ENCODE data around the gene EEF1A2. TPM values are rescaled to one million over a fixed set of nuclear protein-coding genes. Genes with fewer than 3 reads are reported as not detected.

The EEF1A2 gene
- total RNA-seq, 4 donors from 2014 or later: not detected

GRCh38 chr20:63439866-63440265, 59.0 kb downstream of the EEF1A2 start:
- WGBS, 2 donors: 89 to 92% methylated on average over 9 to 15 of the region's 15 CpGs

DNA sequence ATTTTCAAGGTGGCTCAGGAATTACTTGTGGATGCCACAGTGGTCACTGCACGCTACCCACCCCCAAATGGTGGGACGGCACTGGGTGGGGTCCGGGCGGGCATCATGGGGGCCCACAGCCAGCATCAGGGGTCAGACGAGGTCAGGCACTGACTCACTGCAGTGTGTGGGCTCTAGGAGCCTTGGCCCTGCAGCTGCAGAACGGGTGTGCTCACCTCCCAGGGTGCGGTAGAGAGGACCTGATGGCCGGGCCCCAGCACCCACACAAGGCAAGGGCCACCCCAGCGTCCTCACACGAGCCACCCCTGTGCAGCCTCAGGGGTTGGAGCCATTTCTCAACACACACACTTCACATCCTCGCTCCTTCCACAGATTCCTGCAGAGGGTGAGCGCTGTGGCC, 60.8 kb downstream of the EEF1A2 start:
- Histone ChIP-seq H3K4me3 (no peak overlapping the region), H3K9me3 (no peaks in the 10 kb centered on the region), H3K4me1 (no peaks in the 10 kb centered on the region), H3K27ac (no peak overlapping the region), H3K27me3 (peaks cover 0 to 41% of the 10 kb centered on the region in 2 donors), H3K36me3 (no peaks in the 10 kb centered on the region)
- 84 to 100% methylated on average over 2 to 12 of the region's 12 CpGs for WGBS, 2 donors
- no peak for DNase-seq (ENCODE audit: low spot score in 2 of 2)
- TF ChIP-seq EP300 (IDR thresholded peaks at IDR 0.05) (no peak), CTCF (IDR thresholded peaks at IDR 0.05) (no peak), POLR2A (IDR thresholded peaks at IDR 0.05) (no peak)

More at GRCh38 chr20:63439866-63440265, 59.0 kb downstream of the EEF1A2 start:
- H3K4me1 ChIP-seq: no peaks in the 10 kb centered on the region
- H3K4me3 ChIP-seq: no peak overlapping the region
- H3K27ac ChIP-seq: no peak overlapping the region
- DNase-seq (ENCODE audit: low spot score in 2 of 2): no peak
- H3K36me3 ChIP-seq: no peaks in the 10 kb centered on the region
- H3K9me3 ChIP-seq: no peaks in the 10 kb centered on the region
- H3K27me3 ChIP-seq: peaks cover 0 to 26% of the 10 kb centered on the region in 2 donors
- TF ChIP-seq POLR2A (IDR thresholded peaks at IDR 0.05) (no peak), EP300 (IDR thresholded peaks at IDR 0.05) (no peak), CTCF (IDR thresholded peaks at IDR 0.05) (no peak)

Other genes starting within 250 kb of the EEF1A2 start
- 1 to 10 TPM; 1.2 to 7.2 (median 3.1) TPM for gene NKAIN4, start 244.6 kb downstream of the EEF1A2 start, total RNA-seq
- 100 to 1,000 TPM in 1 of 4 donors, 10 to 100 TPM in 3; 55.3 to 124 (median 68.6) TPM for gene ARFGAP1, start 226.3 kb downstream of the EEF1A2 start, total RNA-seq
- gene COL20A1, start 205.9 kb downstream of the EEF1A2 start, total RNA-seq: under 1 TPM in 2 of 4 donors, not detected in 2; 0.20 to 0.44 TPM
- 1 to 10 TPM in 1 of 4 donors, under 1 TPM in 1, not detected in 2; 0.20 to 1.5 TPM for gene CHRNA4, start 137.7 kb downstream of the EEF1A2 start, total RNA-seq
- not detected for gene KCNQ2, start 26.4 kb downstream of the EEF1A2 start, total RNA-seq
- gene PPDPF, start 21.7 kb upstream of the EEF1A2 start, total RNA-seq: 100 to 1,000 TPM in 3 of 4 donors, 10 to 100 TPM in 1; 59.0 to 165 (median 119) TPM
- gene PTK6, start 38.3 kb upstream of the EEF1A2 start, total RNA-seq: under 1 TPM in 2 of 4 donors, not detected in 2; 0.21 to 0.90 TPM
- not detected for gene SRMS, start 48.7 kb upstream of the EEF1A2 start, total RNA-seq
- 1 to 10 TPM in 1 of 4 donors, under 1 TPM in 2, not detected in 1; 0.21 to 1.4 (median 0.30) TPM for gene FNDC11, start 55.1 kb upstream of the EEF1A2 start, total RNA-seq
- 10 to 100 TPM; 16.3 to 33.7 (median 24.7) TPM for gene HELZ2, start 75.2 kb upstream of the EEF1A2 start, total RNA-seq
- 10 to 100 TPM; 12.5 to 14.7 (median 13.7) TPM for gene GMEB2, start 128.0 kb upstream of the EEF1A2 start, total RNA-seq
- gene STMN3, start 154.3 kb upstream of the EEF1A2 start, total RNA-seq: 10 to 100 TPM; 12.3 to 26.4 (median 15.5) TPM
- 10 to 100 TPM; 28.2 to 62.4 (median 46.7) TPM for gene RTEL1, start 159.2 kb upstream of the EEF1A2 start, total RNA-seq
- 10 to 100 TPM in 3 of 4 donors, 1 to 10 TPM in 1; 8.0 to 61.2 (median 35.9) TPM for gene TNFRSF6B, start 197.6 kb upstream of the EEF1A2 start, total RNA-seq
- gene ARFRP1, start 208.9 kb upstream of the EEF1A2 start, total RNA-seq: 10 to 100 TPM; 36.9 to 71.1 (median 50.9) TPM
- 10 to 100 TPM; 27.5 to 70.8 (median 40.9) TPM for gene ZGPAT, start 209.0 kb upstream of the EEF1A2 start, total RNA-seq
- gene LIME1, start 237.6 kb upstream of the EEF1A2 start, total RNA-seq: 10 to 100 TPM; 11.4 to 51.9 (median 17.6) TPM
- gene SLC2A4RG, start 240.7 kb upstream of the EEF1A2 start, total RNA-seq: 100 to 1,000 TPM in 1 of 4 donors, 10 to 100 TPM in 3; 71.5 to 126 (median 72.5) TPM

Data from tibial nerve (tissue), 4 donors.